Gastrocnemius medialis (tissue), 4 donors: Measurements from ENCODE around the gene ATG12. TPM values are rescaled to one million over a fixed set of nuclear protein-coding genes. Genes with fewer than 3 reads are reported as not detected.

Source experiments
- ATAC-seq, 2 donors: fragments of 150-250 bp; one replicate each; pipeline ENCODE4 v1.9.1; 2016
- DNase-seq, 2 donors: peaks; one replicate each; pipeline ENCODE4 v3.0.0-alpha.2; 2019
- H3K27ac ChIP-seq, 4 donors: fragments of 200-600 bp; sonication (generic); 1 replicate in 1 of 4; 2 replicates in 3 of 4; pipeline ENCODE4 v1.5.1; 2016 to 2018; ENCODE audit warnings: mild to moderate bottlenecking in 2 of 4, moderate library complexity in 1 of 4
- H3K27me3 ChIP-seq, 3 donors: fragments of 200-600 bp; sonication (generic) in 2 of 3; 1 replicate in 1 of 3; 2 replicates in 2 of 3; pipeline versions ENCODE4 v1.5.1 to v1.6.0; 2016 to 2019; ENCODE audit warnings: mild to moderate bottlenecking in 1 of 3, moderate library complexity in 1 of 3
- H3K36me3 ChIP-seq, 2 donors: fragments of 200-600 bp; sonication (generic) in 1 of 2; one replicate each; pipeline ENCODE4 v1.5.1; 2017 to 2018
- H3K4me1 ChIP-seq, 2 donors: fragments of 200-600 bp; sonication (generic) in 1 of 2; one replicate each; pipeline ENCODE4 v1.5.1; 2016 to 2017; ENCODE audit warnings: mild to moderate bottlenecking in 2 of 2
- H3K4me3 ChIP-seq, 4 donors: fragments of 200-600 bp; sonication (generic) in 3 of 4; 1 replicate in 1 of 4; 2 replicates in 3 of 4; pipeline ENCODE4 v1.5.1; 2016 to 2019; ENCODE audit warnings: mild to moderate bottlenecking in 2 of 4
- H3K9me3 ChIP-seq, 3 donors: fragments of 200-600 bp; sonication (generic) in 2 of 3; 1 replicate in 1 of 3; 2 replicates in 2 of 3; pipeline ENCODE4 v1.5.1; 2016 to 2019
- CTCF ChIP-seq, 5 experiments: fragments of 450-650 bp in 3 of 5; fragments of 200-600 bp in 2 of 5; sonication (generic) in 2 of 5; IDR thresholded peaks in 4 of 5; conservative IDR thresholded peaks in 1 of 5; 1 replicate in 4 of 5; 2 replicates in 1 of 5; pipeline ENCODE4 v1.5.1; 2016 to 2019; ENCODE audit warnings: antibody characterized with exemption in 5 of 5, mild to moderate bottlenecking in 3 of 5, moderate library complexity in 3 of 5
- POLR2A ChIP-seq, 2 donors: fragments of 450-650 bp; IDR thresholded peaks; one replicate each; pipeline ENCODE4 v1.6.1; 2017; ENCODE audit warnings: antibody characterized with exemption in 2 of 2, mild to moderate bottlenecking in 2 of 2, moderate library complexity in 2 of 2
- in situ Hi-C, 4 donors: fragments of 200-750 bp; cut with MboI; loops; one replicate each; pipeline versions ENCODE4 v1.15.0 to v1.8.0; 2017; ENCODE audit warnings: low sequenced_read_pairs in 4 of 4
- intact Hi-C: fragments of 100-400 bp; cut with DNase I; formaldehyde crosslinking; loops from one replicate; pipeline ENCODE4 v1.15.1; 2023; ENCODE audit warnings: low total_unique reads
- total RNA-seq, 4 donors: library from RNA; depleted of rRNA; stranded (reverse); fragments of >200 nt; gene quantifications; one replicate each; pipeline versions ENCODE4 v1.1.0 to v1.2.3, GENCODE V29; 2016

ATG12 gene
- total RNA-seq, 4 donors from 2014 or later = 10.3 to 35.1 (median 23.6) TPM

- in situ Hi-C loops (no loop called here), intact Hi-C loops (no loop called here)
- no peak for DNase-seq
- TF ChIP-seq POLR2A (IDR thresholded peaks at IDR 0.05) (no peak), CTCF (IDR thresholded peaks at IDR 0.05 in 4 of 5, conservative IDR thresholded peaks at IDR 0.05 in 1 of 5) (no peak)
- Histone ChIP-seq H3K9me3 (no peaks in the 10 kb centered on the region), H3K27ac (no peak overlapping the region), H3K4me3 (no peak overlapping the region), H3K4me1 (no peaks in the 10 kb centered on the region), H3K27me3 (peaks cover 0 to 3% (median 0%) of the 10 kb centered on the region in 3 donors), H3K36me3 (no peaks in the 10 kb centered on the region)
- no peak for ATAC-seq
Observed at GRCh38 chr5:115788440-115788839, 52.9 kb downstream of the ATG12 start.

GRCh38 chr5:115787426-115787825 lies 53.9 kb downstream of the ATG12 start:
- DNase-seq = no peak
- no peak for TF ChIP-seq POLR2A (IDR thresholded peaks at IDR 0.05)
- no peak for TF ChIP-seq CTCF (IDR thresholded peaks at IDR 0.05 in 4 of 5, conservative IDR thresholded peaks at IDR 0.05 in 1 of 5)
- no peaks in the 10 kb centered on the region for H3K36me3 ChIP-seq
- ATAC-seq = no peak
- intact Hi-C loops (no loop called here), in situ Hi-C loops (no loop called here)
- no peak overlapping the region for H3K4me3 ChIP-seq
- H3K9me3 ChIP-seq = no peaks in the 10 kb centered on the region
- H3K27ac ChIP-seq = no peak overlapping the region
- H3K27me3 ChIP-seq = peaks cover 0 to 3% (median 0%) of the 10 kb centered on the region in 3 donors
- no peaks in the 10 kb centered on the region for H3K4me1 ChIP-seq

DNA sequence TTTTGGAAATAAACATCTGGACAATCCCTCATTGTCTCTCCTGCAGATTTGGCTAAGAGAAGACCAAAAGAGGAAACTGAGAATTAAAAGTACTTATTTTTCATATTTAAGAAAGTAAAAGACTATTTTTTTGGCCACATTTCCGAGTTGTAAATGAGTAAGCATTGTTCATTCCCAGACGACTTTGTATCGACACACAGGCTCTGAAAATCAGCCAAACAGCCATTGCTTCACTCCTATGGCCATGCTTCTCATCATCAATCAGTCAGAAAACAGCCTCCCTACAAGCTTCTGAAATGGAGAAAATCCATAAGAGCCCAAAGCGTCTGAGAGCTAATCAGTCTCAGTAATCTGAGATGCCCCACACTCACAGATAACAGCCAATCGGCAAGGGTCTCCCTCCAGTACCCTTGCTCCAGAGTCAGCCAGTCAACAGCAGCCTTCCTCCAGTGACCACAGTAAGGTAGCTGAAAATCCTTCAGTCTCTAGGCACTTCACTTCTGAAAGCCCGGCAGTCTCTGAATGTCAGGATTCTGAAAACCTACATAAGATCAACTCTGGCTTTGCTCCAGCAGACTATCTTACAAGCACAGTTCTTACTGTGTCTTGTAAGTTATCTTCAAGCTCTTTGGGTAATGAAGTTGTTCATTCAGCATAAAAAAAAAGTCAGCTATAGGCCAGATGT lies 55.8 kb downstream of the ATG12 start:
- intact Hi-C loops (no loop called here), in situ Hi-C loops (no loop called here)
- ATAC-seq (no peak), DNase-seq (no peak)
- Histone ChIP-seq H3K4me3 (no peak overlapping the region), H3K27ac (no peak overlapping the region), H3K4me1 (no peaks in the 10 kb centered on the region), H3K27me3 (peaks cover 0 to 3% (median 0%) of the 10 kb centered on the region in 3 donors), H3K36me3 (no peaks in the 10 kb centered on the region), H3K9me3 (no peaks in the 10 kb centered on the region)
- TF ChIP-seq CTCF (IDR thresholded peaks at IDR 0.05 in 4 of 5, conservative IDR thresholded peaks at IDR 0.05 in 1 of 5) (no peak), POLR2A (IDR thresholded peaks at IDR 0.05) (no peak)

DNA sequence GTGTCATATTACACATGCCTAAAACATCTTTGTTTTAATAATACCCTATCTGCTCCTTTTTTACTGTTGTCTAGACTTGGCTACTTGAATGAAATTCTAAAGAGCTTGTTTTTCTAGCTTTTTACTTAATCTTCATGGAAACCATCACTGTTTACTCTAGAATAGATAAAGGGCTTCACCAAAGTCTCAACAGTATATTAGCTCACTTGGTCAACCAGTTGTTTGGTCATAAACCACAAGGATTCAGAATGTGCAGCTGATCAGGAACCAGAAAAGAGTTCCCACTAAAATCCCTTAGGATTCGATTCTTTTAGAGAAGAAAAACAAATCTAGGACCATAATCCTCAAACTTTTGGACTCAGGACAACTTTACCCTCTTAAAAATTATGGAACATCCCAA lies 62.9 kb downstream of the ATG12 start:
- Histone ChIP-seq H3K36me3 (no peaks in the 10 kb centered on the region), H3K9me3 (no peaks in the 10 kb centered on the region), H3K4me1 (no peaks in the 10 kb centered on the region), H3K4me3 (no peak overlapping the region), H3K27me3 (no peaks in the 10 kb centered on the region), H3K27ac (no peak overlapping the region)
- no peak for TF ChIP-seq POLR2A (IDR thresholded peaks at IDR 0.05)
- no peak for TF ChIP-seq CTCF (IDR thresholded peaks at IDR 0.05 in 4 of 5, conservative IDR thresholded peaks at IDR 0.05 in 1 of 5)
- in situ Hi-C loops = no loop called here
- ATAC-seq = no peak
- DNase-seq = no peak
- intact Hi-C loops = no loop called here

Other genes with a start within 250 kb of the ATG12 start
- 1 to 10 TPM in 1 of 4 donors, under 1 TPM in 3; 0.59 to 1.3 (median 0.78) TPM for gene TICAM2, start 239.1 kb downstream of the ATG12 start, total RNA-seq
- gene TMED7, start 215.5 kb downstream of the ATG12 start, total RNA-seq = 100 to 1,000 TPM in 1 of 4 donors, 10 to 100 TPM in 3; 53.1 to 122 (median 68.6) TPM
- 10 to 100 TPM; 21.6 to 28.4 (median 23.7) TPM for gene CDO1, start 24.9 kb downstream of the ATG12 start, total RNA-seq
- 100 to 1,000 TPM in 1 of 4 donors, 10 to 100 TPM in 3; 13.0 to 121 (median 25.5) TPM for gene AP3S1, start 370 bp upstream of the ATG12 start, total RNA-seq
- 1 to 10 TPM in 1 of 4 donors, under 1 TPM in 3; 0.63 to 2.2 (median 0.78) TPM for gene LVRN, start 120.9 kb upstream of the ATG12 start, total RNA-seq
- under 1 TPM in 2 of 4 donors, not detected in 2; 0.11 to 0.82 TPM for gene ARL14EPL, start 190.9 kb upstream of the ATG12 start, total RNA-seq
- gene COMMD10, start 243.5 kb upstream of the ATG12 start, total RNA-seq = 10 to 100 TPM; 10.6 to 34.6 (median 15.2) TPM